Head of caudate nucleus (tissue), 42 donors: ENCODE data around the gene PCDHGC5.

Experiments
- DNase-seq, 42 donors: peaks; one replicate each; pipeline versions ENCODE4 v3.0.0 to v3.0.0-alpha.2; 2020 to 2021; ENCODE audit warnings: mixed read lengths in 7 of 42
- intact Hi-C: fragments of 100-400 bp; cut with DNase I; formaldehyde crosslinking; loops from one replicate; pipeline ENCODE4 v1.15.0; 2022

Gene PCDHGC5

DNA sequence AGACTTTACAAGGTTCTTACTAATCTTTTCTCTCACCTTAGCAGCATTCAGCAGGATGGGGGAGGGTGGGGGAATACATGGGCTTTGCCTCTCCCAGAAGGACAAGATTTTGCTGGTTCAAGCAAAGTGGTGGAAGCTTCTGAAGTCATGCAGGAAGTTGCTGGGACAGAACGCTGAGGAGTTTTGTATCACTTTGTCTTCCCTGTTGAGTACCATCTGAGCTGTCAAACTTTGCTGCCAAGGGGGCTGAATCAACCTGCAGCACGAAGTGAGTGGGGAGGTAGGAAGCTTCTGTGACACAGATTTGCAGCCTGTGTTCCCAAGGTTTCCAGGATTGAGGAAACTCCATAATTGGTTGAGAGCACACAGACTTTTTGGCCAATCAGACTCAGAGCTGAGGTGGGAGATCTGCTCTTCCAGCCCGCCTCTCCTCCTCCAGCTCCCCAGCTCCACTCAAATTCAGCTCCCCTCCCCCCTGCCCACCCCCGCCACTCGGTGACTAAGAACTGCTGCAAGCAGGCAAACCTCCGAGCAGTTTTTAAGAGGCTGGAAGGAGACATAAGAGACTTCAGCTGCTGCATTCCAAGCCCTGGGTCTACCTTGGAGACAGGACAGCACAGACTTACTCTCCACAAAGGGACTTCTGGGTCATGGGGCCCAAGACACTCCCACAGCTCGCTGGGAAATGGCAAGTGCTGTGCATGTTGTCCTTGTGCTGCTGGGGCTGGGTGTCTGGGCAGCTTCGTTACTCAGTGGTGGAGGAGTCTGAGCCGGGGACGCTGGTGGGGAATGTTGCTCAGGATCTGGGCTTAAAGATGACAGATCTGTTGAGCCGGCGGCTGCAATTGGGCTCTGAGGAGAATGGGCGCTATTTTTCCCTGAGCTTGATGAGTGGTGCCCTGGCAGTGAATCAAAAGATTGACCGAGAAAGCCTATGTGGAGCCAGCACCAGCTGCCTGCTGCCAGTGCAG lies at the start of gene PCDHGC5:
TSS of gene PCDHGC5 (plus strand) at position 491 of the 971 bp plus-strand sequence. CDS start at position 651, 160 bp downstream.
- intact Hi-C loops = no loop called here
- peak in 39 of 42 donors; percentile 37 to 92 (median 72) for DNase-seq

GRCh38 chr5:141439411-141440141 lies 49.3 kb upstream of the PCDHGC5 start:
- no peak for DNase-seq
- intact Hi-C loops = no loop called here

- intact Hi-C loops = no loop called here
- DNase-seq = no peak
These were observed 48.5 kb upstream of the PCDHGC5 start for GRCh38 chr5:141440341-141440740.

GRCh38 chr5:141441571-141442170 lies 47.2 kb upstream of the PCDHGC5 start:
- no peak for DNase-seq
- intact Hi-C loops = no loop called here

DNA sequence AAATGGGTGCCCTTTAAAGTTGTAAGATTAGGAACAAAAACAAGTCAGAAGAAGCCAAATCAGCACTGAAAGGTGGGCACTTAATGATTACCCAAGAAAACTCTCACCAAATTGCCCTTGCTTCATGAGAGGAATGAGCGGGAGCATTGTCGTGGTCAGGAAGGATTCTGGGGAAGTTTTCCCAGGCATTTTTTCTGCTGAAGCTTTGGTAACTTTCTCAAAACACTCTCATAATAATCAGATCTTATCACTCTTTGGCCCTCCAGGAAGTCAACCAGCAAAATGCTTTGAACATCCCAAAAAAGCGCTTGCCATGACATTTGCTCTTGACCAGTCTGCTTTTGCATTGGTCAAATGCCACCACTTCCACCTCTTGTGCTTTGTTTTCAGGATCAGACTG lies 23.5 kb upstream of the PCDHGC5 start:
- DNase-seq = no peak
- intact Hi-C loops = no loop called here

DNA sequence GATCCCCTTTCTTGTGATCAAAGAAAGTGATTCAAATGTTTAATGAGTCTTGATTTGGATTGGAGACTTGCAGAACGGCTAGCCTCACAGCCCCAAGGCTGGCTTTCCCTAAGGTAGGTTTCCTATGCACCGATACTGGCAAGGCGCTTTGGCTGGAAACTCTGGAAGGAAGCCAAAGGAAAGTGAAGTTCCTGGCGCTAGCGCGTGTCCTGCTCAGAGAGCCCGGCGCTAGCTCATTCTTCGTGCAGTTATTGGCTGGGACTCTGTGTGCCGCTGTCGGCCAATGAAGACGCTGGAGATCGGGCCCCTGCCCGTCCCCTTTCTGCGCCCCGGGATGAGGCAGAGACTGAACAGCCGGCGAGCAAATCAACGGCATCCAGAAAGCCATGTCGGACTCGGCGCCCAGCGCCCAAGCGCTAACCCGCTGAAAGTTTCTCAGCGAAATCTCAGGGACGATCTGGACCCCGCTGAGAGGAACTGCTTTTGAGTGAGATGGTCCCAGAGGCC lies 13.2 kb upstream of the PCDHGC5 start, which contains the start of gene PCDHGC3:
TSS of gene PCDHGC3 (plus strand) at position 342 of the 507 bp plus-strand sequence. CDS start at position 493, 151 bp downstream.
- intact Hi-C loops = loop anchor here (5.0 kb wide), 1 partner anchor 37 kb away; no protein-coding TSS in a partner anchor
- peak; percentile 73 to 96 (median 89) for DNase-seq

DNA sequence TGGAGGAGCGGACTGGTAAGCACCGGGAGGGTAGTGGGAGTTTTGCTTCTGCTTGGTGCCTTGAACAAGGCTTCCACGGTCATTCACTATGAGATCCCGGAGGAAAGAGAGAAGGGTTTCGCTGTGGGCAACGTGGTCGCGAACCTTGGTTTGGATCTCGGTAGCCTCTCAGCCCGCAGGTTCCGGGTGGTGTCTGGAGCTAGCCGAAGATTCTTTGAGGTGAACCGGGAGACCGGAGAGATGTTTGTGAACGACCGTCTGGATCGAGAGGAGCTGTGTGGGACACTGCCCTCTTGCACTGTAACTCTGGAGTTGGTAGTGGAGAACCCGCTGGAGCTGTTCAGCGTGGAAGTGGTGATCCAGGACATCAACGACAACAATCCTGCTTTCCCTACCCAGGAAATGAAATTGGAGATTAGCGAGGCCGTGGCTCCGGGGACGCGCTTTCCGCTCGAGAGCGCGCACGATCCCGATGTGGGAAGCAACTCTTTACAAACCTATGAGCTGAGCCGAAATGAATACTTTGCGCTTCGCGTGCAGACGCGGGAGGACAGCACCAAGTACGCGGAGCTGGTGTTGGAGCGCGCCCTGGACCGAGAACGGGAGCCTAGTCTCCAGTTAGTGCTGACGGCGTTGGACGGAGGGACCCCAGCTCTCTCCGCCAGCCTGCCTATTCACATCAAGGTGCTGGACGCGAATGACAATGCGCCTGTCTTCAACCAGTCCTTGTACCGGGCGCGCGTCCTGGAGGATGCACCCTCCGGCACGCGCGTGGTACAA lies 12.6 kb upstream of the PCDHGC5 start:
- DNase-seq = peak in 34 of 42 donors; percentile 45 to 79 (median 64)
- intact Hi-C loops = loop anchor here (5.0 kb wide), 1 partner anchor 36 kb away; no protein-coding TSS in a partner anchor

- intact Hi-C loops = loop anchor here (5.0 kb wide), 1 partner anchor 35 kb away; no protein-coding TSS in a partner anchor
- no peak for DNase-seq
These were observed 11.8 kb upstream of the PCDHGC5 start for GRCh38 chr5:141477044-141477575.

GRCh38 chr5:141477815-141478214 lies 11.1 kb upstream of the PCDHGC5 start:
- intact Hi-C loops = loop anchor here (5.0 kb wide), 1 partner anchor 34 kb away; no protein-coding TSS in a partner anchor
- DNase-seq = no peak

GRCh38 chr5:141478321-141478945 lies 10.4 kb upstream of the PCDHGC5 start:
- intact Hi-C loops = loop anchor here (5.0 kb wide), 1 partner anchor 34 kb away; no protein-coding TSS in a partner anchor
- DNase-seq = no peak

GRCh38 chr5:141479776-141480175 lies 9.1 kb upstream of the PCDHGC5 start:
- intact Hi-C loops = loop anchor here (5.0 kb wide), 1 partner anchor 33 kb away; no protein-coding TSS in a partner anchor
- no peak for DNase-seq

DNA sequence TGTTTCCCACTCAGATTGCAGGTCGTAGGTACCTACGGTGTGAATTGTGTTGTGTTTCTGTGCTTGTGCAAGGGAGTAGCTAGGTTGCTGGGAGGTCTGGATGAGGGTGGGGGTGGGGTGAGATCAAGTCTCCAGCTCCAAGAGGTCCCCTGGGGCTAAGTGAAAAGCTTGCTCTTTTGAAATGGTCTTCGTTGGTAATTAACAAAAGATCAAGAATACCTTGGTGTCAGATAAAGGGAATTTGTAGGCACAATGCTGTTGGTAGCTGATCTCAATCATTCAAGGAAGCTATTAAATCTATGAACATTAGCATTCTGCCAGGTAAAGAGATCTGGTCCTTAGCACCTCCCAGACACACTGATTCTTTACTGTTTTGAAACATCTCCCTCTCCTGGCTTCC lies 5.0 kb upstream of the PCDHGC5 start:
- intact Hi-C loops = no loop called here
- DNase-seq = no peak

DNA sequence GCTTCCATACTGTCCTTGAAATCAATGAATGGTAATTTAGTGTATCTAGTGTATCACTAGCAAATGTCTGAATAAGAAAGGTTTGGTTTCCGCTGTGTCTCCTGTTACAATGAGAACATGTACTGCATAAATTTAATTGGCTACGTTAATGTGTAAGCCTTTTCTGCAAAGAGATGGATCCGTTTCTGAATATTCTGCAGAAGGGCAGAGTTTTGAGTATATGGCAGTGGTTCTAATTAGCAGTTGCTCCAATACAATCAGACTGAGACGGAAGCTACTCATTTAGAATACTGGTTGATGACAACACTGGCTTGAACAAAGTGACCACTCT lies 4.6 kb upstream of the PCDHGC5 start:
- intact Hi-C loops = no loop called here
- no peak for DNase-seq

DNA sequence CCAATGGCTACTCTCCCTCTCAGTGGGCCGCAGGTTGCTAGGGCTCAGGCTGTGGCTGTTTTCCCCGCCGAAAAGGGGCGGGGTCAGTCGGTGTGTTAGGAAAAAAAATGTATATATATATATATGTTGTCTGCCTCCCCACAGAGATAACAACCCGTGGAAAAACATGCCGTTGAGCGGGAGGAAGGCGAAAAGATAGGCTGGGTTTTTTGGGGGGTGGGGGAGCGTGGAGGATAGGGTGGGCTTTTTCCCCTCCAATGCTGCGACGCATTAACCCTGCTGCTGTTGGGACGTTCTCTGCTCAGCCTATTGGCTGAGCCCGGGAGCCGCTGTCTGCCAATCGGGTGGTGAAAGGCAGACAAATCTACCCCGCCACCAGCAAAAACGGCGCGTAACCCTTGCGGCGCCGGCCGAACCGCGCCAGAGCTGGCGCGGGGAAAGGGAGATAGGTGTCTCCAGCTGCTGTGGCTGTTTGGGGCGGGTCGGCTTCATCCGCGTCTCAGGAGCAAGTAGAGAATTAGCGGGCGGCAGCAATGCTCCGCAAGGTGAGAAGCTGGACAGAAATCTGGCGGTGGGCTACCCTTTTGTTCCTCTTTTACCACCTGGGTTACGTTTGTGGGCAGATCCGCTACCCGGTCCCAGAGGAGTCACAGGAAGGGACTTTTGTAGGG lies 4.1 kb upstream of the PCDHGC5 start, which contains the start of gene PCDHGC4:
TSS of gene PCDHGC4 (plus strand) at position 390 of the 671 bp plus-strand sequence. CDS start at position 534, 144 bp downstream.
- peak in 36 of 42 donors; percentile 42 to 86 (median 68) for DNase-seq

DNA sequence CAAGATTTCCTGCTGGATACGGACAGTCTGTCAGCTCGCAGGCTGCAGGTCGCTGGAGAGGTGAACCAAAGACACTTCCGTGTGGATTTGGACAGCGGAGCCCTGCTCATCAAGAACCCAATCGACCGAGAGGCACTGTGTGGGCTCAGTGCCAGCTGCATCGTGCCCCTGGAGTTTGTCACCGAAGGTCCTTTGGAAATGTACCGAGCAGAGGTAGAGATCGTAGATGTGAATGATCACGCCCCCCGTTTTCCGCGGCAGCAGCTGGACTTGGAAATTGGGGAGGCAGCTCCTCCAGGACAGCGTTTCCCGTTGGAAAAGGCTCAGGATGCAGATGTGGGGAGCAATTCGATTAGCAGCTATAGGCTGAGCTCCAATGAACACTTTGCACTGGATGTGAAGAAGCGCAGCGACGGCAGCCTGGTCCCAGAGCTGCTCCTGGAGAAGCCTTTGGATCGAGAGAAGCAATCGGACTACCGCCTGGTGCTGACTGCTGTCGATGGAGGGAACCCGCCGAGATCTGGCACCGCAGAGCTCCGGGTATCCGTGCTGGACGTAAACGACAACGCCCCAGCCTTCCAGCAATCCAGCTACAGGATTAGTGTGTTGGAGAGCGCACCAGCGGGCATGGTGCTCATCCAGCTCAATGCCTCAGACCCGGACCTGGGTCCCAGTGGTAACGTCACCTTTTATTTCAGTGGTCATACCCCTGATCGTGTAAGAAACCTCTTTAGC lies 3.4 kb upstream of the PCDHGC5 start:
- intact Hi-C loops = no loop called here

More for the DNA sequence above, 4.1 kb upstream of the PCDHGC5 start, which contains the start of gene PCDHGC4:
- intact Hi-C loops = no loop called here

DNA sequence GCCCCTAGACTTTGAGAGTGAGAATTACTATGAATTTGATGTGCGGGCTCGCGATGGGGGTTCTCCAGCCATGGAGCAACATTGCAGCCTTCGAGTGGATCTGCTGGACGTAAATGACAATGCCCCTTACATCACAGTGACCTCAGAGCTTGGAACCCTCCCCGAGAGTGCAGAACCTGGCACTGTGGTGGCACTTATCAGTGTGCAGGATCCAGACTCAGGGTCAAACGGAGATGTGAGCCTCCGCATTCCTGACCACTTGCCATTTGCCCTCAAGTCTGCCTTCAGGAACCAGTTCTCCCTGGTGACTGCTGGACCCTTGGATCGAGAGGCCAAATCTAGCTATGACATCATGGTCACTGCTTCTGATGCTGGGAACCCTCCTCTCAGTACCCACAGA lies 2.8 kb upstream of the PCDHGC5 start:
- intact Hi-C loops = no loop called here

More for the DNA sequence above, 3.4 kb upstream of the PCDHGC5 start:
- peak in 2 of 42 donors; percentile 34 to 40 for DNase-seq

More for the DNA sequence above, 2.8 kb upstream of the PCDHGC5 start:
- DNase-seq = no peak
